CD4-positive, CD25-positive, alpha-beta regulatory T cell (primary cell): ENCODE measurements around the gene RPTOR. TPM values are rescaled to one million over a fixed set of nuclear protein-coding genes. Genes with fewer than 3 reads are reported as not detected.
A peak's percentile ranks its signal among the peaks of the same experiment; 100 is the strongest.
"Not testable (repeated sequence)": the region's sequence is repeated elsewhere in the genome, so short reads cannot be mapped to it uniquely, and the experiment has no call there.

Experiments used
- ATAC-seq, 2 donors: fragments of 150-1000 bp; cut with Tn5 transposase; one replicate each; pipeline ENCODE4 v1.10.0; 2021; ENCODE audit warnings: low read depth in 2 of 2, moderate number of reproducible peaks in 2 of 2, moderate library complexity in 1 of 2
- DNase-seq, 3 donors: peaks; one replicate each; pipeline versions ENCODE4 v3.0.0 to v3.0.0-alpha.2; 2012 to 2022; ENCODE audit warnings: mixed read lengths in 1 of 3
- H3K27ac ChIP-seq: one replicate; pipeline ENCODE4 v1.7.0; 2013; ENCODE audit warnings: mild to moderate bottlenecking, low read length; ENCODE audit not compliant: insufficient read depth, poor library complexity, severe bottlenecking
- H3K27me3 ChIP-seq: one replicate; pipeline ENCODE4 v1.7.0; 2013; ENCODE audit warnings: low read length; ENCODE audit not compliant: control insufficient read depth, insufficient read depth
- H3K36me3 ChIP-seq: one replicate; pipeline ENCODE4 v1.7.0; 2013; ENCODE audit warnings: mild to moderate bottlenecking, low read length, moderate library complexity; ENCODE audit not compliant: control insufficient read depth, insufficient read depth
- H3K4me1 ChIP-seq: 2 replicates; pipeline ENCODE4 v1.7.0; 2013; ENCODE audit warnings: mild to moderate bottlenecking, low read length; ENCODE audit not compliant: insufficient read depth, control insufficient read depth, poor library complexity, severe bottlenecking
- H3K4me3 ChIP-seq: one replicate; pipeline ENCODE4 v1.7.0; 2013; ENCODE audit warnings: low read depth, mild to moderate bottlenecking, low read length, moderate library complexity
- H3K9me3 ChIP-seq, 2 experiments: 1 replicate in 1 of 2; 2 replicates in 1 of 2; pipeline ENCODE4 v1.7.0; 2013; ENCODE audit warnings: low read length in 2 of 2, mild to moderate bottlenecking in 1 of 2, moderate library complexity in 1 of 2; ENCODE audit not compliant: control insufficient read depth in 2 of 2
- H3K27ac Mint-ChIP-seq, 3 donors: one replicate each; pipeline ENCODE4 v1.8.0; 2020 to 2022; ENCODE audit warnings: mild to moderate bottlenecking in 3 of 3, mixed read lengths in 3 of 3, moderate library complexity in 2 of 3
- H3K27me3 Mint-ChIP-seq: one replicate; pipeline ENCODE4 v1.8.0; 2022; ENCODE audit warnings: mild to moderate bottlenecking, mixed read lengths
- H3K36me3 Mint-ChIP-seq: one replicate; pipeline ENCODE4 v1.8.0; 2020; ENCODE audit warnings: mixed read lengths
- H3K4me1 Mint-ChIP-seq, 4 donors: one replicate each; pipeline ENCODE4 v1.8.0; 2020 to 2022; ENCODE audit warnings: mixed read lengths in 4 of 4, mild to moderate bottlenecking in 1 of 4
- H3K4me3 Mint-ChIP-seq, 4 donors: one replicate each; pipeline ENCODE4 v1.8.0; 2020 to 2022; ENCODE audit warnings: mild to moderate bottlenecking in 4 of 4, mixed read lengths in 4 of 4, moderate library complexity in 3 of 4
- H3K9me3 Mint-ChIP-seq, 7 donors: one replicate each; pipeline ENCODE4 v1.8.0; 2020 to 2022; ENCODE audit warnings: mixed read lengths in 7 of 7, mild to moderate bottlenecking in 3 of 7, moderate library complexity in 2 of 7
- polyA plus RNA-seq, 4 donors: library from polyadenylated mRNA; unstranded; fragments of 300-500 nt; fragmentation: Illumina TruSeq; gene quantifications; one replicate each; pipeline ENCODE4 v1.2.3, GENCODE V29; 2021
- total RNA-seq: library from RNA; stranded (reverse); gene quantifications from one replicate; pipeline ENCODE4 v1.2.3, GENCODE V29; 2022

RPTOR gene
- total and polyA plus RNA-seq, 5 donors from 2014 or later: 4.7 to 70.1 (median 8.2) TPM

GRCh38 chr17:80575057-80575875, 30.6 kb downstream of the RPTOR start:
- Histone ChIP-seq H3K27ac (no peak overlapping the region), H3K27me3 (no peaks in the 10 kb centered on the region), H3K4me1 (no peaks in the 10 kb centered on the region), H3K9me3 (no peaks in the 10 kb centered on the region), H3K36me3 (no peaks in the 10 kb centered on the region), H3K4me3 (no peak overlapping the region)
- Mint-ChIP-seq H3K27ac (no peak overlapping the region), H3K27me3 (no peaks in the 10 kb centered on the region), H3K4me1 (peaks cover 11 to 23% (median 16%) of the 10 kb centered on the region in 4 donors), H3K4me3 (no peak overlapping the region), H3K36me3 (peaks cover 17% of the 10 kb centered on the region), H3K9me3 (peaks cover 0 to 5% (median 0%) of the 10 kb centered on the region in 7 donors)
- ATAC-seq: peak; percentile 99 to 100
- peak; percentile 75 to 94 (median 84) for DNase-seq

- no peaks in the 10 kb centered on the region for H3K4me1 ChIP-seq
- no peaks in the 10 kb centered on the region for H3K27me3 ChIP-seq
- peak overlapping the region in 1 of 3 donors; percentile 52 for H3K27ac Mint-ChIP-seq
- no peak overlapping the region for H3K4me3 Mint-ChIP-seq
- no peaks in the 10 kb centered on the region for H3K9me3 ChIP-seq
- peaks cover 9 to 30% (median 17%) of the 10 kb centered on the region in 4 donors for H3K4me1 Mint-ChIP-seq
- H3K9me3 Mint-ChIP-seq: peaks cover 0 to 1% (median 0%) of the 10 kb centered on the region in 7 donors
- no peak overlapping the region for H3K27ac ChIP-seq
- H3K36me3 Mint-ChIP-seq: peaks cover 20% of the 10 kb centered on the region
- H3K36me3 ChIP-seq: no peaks in the 10 kb centered on the region
- no peaks in the 10 kb centered on the region for H3K27me3 Mint-ChIP-seq
- DNase-seq (no peak), ATAC-seq (no peak)
- H3K4me3 ChIP-seq: no peak overlapping the region
Measured at GRCh38 chr17:80577876-80578570, 33.4 kb downstream of the RPTOR start.

GRCh38 chr17:80578668-80579388, 34.2 kb downstream of the RPTOR start:
- not testable (repeated sequence) for DNase-seq
- H3K27ac Mint-ChIP-seq: peak overlapping the region in 1 of 3 donors; percentile 27

GRCh38 chr17:80582165-80582564, 37.5 kb downstream of the RPTOR start:
- Histone ChIP-seq H3K4me3 (no peak overlapping the region), H3K27me3 (no peaks in the 10 kb centered on the region), H3K9me3 (no peaks in the 10 kb centered on the region), H3K36me3 (no peaks in the 10 kb centered on the region), H3K4me1 (no peaks in the 10 kb centered on the region), H3K27ac (no peak overlapping the region)
- no peak overlapping the region for H3K4me3 Mint-ChIP-seq
- H3K4me1 Mint-ChIP-seq: peaks cover 11 to 33% (median 26%) of the 10 kb centered on the region in 4 donors
- no peak for ATAC-seq
- H3K27ac Mint-ChIP-seq: peak overlapping the region in 1 of 3 donors; percentile 56
- H3K36me3 Mint-ChIP-seq: peaks cover 22% of the 10 kb centered on the region
- H3K27me3 Mint-ChIP-seq: no peaks in the 10 kb centered on the region
- no peaks in the 10 kb centered on the region for H3K9me3 Mint-ChIP-seq
- no peak for DNase-seq

More at GRCh38 chr17:80578668-80579388, 34.2 kb downstream of the RPTOR start:
- peaks cover 9 to 31% (median 17%) of the 10 kb centered on the region in 4 donors for H3K4me1 Mint-ChIP-seq
- peaks cover 20% of the 10 kb centered on the region for H3K36me3 Mint-ChIP-seq
- not testable (repeated sequence) for ATAC-seq, H3K27me3 Mint-ChIP-seq, H3K9me3 ChIP-seq, H3K9me3 Mint-ChIP-seq, H3K4me1 ChIP-seq, H3K4me3 ChIP-seq, H3K27me3 ChIP-seq, H3K27ac ChIP-seq, H3K36me3 ChIP-seq, H3K4me3 Mint-ChIP-seq

- ATAC-seq: no peak
- Mint-ChIP-seq H3K36me3 (peaks cover 21% of the 10 kb centered on the region), H3K27ac (peak overlapping the region in 1 of 3 donors; percentile 29), H3K27me3 (no peaks in the 10 kb centered on the region), H3K4me1 (peaks cover 11 to 38% (median 27%) of the 10 kb centered on the region in 4 donors), H3K9me3 (no peaks in the 10 kb centered on the region), H3K4me3 (no peak overlapping the region)
- Histone ChIP-seq H3K27ac (no peak overlapping the region), H3K4me3 (no peak overlapping the region), H3K9me3 (no peaks in the 10 kb centered on the region), H3K27me3 (no peaks in the 10 kb centered on the region), H3K36me3 (no peaks in the 10 kb centered on the region), H3K4me1 (no peaks in the 10 kb centered on the region)
- no peak for DNase-seq
Measured at GRCh38 chr17:80584176-80584905, 39.7 kb downstream of the RPTOR start.

GRCh38 chr17:80585890-80586845, 41.5 kb downstream of the RPTOR start:
- no peak overlapping the region for H3K27ac ChIP-seq
- H3K4me3 Mint-ChIP-seq: peak overlapping the region in 2 of 4 donors; percentile 16 to 44
- no peak overlapping the region for H3K4me3 ChIP-seq
- no peaks in the 10 kb centered on the region for H3K4me1 ChIP-seq
- H3K36me3 ChIP-seq: no peaks in the 10 kb centered on the region
- H3K27me3 ChIP-seq: no peaks in the 10 kb centered on the region
- no peaks in the 10 kb centered on the region for H3K27me3 Mint-ChIP-seq
- ATAC-seq (no peak), DNase-seq (no peak)
- H3K9me3 Mint-ChIP-seq: no peaks in the 10 kb centered on the region
- peaks cover 15 to 44% (median 30%) of the 10 kb centered on the region in 4 donors for H3K4me1 Mint-ChIP-seq
- peaks cover 11% of the 10 kb centered on the region for H3K36me3 Mint-ChIP-seq
- no peak overlapping the region for H3K27ac Mint-ChIP-seq
- no peaks in the 10 kb centered on the region for H3K9me3 ChIP-seq
